Measurements from ENCODE around the gene MAPK1IP1L. TPM values are rescaled to one million over a fixed set of nuclear protein-coding genes. Genes with fewer than 3 reads are reported as not detected.
"Not testable (repeated sequence)": the region's sequence is repeated elsewhere in the genome, so short reads cannot be mapped to it uniquely, and the experiment has no call there.

Gene MAPK1IP1L
- total RNA-seq, 3 donors from 2014 or later (not counting 1 experiment from before 2014, with no cell fraction given), result 119 to 140 (median 127) TPM

DNA sequence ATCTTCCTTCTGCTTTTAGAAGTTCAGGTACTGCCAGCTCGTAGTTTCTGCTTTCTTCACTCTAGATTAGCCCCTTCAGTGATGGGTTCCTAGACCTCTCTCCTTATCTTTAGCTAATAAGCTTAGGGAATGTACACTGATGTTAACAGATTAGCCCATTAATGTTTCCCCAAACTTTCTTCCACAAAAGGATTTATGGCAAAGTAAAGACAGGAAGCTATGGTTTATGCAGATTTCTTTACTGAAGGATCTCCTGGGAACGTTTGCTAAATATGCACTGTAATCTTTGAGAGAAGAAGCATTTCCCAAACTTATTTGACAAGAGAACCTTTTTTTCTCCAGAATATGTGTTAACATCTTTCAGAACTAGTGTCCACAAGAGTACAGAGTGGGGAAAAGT is 20.3 kb upstream of the MAPK1IP1L start:
- intact Hi-C loops (cut with micrococcal nuclease), result no loop called here
- no peak overlapping the region for H3K4me3 ChIP-seq (ENCODE audit: low read length)
- H3K4me1 Mint-ChIP-seq, result peaks cover 24 to 26% of the 10 kb centered on the region in 2 donors
- H3K9me3 ChIP-seq (ENCODE audit: control insufficient read depth, insufficient read depth, low read length), result no peaks in the 10 kb centered on the region
- H3K27ac Mint-ChIP-seq, result no peak overlapping the region
- H3K27ac ChIP-seq (ENCODE audit: low read length), result no peak overlapping the region
- no peaks in the 10 kb centered on the region for H3K27me3 ChIP-seq (ENCODE audit: control insufficient read depth, insufficient read depth, low read length)
- WGBS (ENCODE audit: insufficient coverage), result no CpG with 5 or more reads among the region's 2 CpGs
- H3K4me3 Mint-ChIP-seq, result no peak overlapping the region
- DNase-seq, result no peak
- no peaks in the 10 kb centered on the region for H3K36me3 Mint-ChIP-seq
- TF ChIP-seq, protein P1, sequence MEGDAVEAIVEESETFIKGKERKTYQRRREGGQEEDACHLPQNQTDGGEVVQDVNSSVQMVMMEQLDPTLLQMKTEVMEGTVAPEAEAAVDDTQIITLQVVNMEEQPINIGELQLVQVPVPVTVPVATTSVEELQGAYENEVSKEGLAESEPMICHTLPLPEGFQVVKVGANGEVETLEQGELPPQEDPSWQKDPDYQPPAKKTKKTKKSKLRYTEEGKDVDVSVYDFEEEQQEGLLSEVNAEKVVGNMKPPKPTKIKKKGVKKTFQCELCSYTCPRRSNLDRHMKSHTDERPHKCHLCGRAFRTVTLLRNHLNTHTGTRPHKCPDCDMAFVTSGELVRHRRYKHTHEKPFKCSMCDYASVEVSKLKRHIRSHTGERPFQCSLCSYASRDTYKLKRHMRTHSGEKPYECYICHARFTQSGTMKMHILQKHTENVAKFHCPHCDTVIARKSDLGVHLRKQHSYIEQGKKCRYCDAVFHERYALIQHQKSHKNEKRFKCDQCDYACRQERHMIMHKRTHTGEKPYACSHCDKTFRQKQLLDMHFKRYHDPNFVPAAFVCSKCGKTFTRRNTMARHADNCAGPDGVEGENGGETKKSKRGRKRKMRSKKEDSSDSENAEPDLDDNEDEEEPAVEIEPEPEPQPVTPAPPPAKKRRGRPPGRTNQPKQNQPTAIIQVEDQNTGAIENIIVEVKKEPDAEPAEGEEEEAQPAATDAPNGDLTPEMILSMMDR (IDR thresholded peaks at IDR 0.05), result no peak
- H3K36me3 ChIP-seq (ENCODE audit: control insufficient read depth, insufficient read depth, low read length), result peaks cover 15% of the 10 kb centered on the region
- ATAC-seq, result no peak
- no peaks in the 10 kb centered on the region for H3K27me3 Mint-ChIP-seq (ENCODE audit: low read depth in 2 of 2)
- H3K9me3 Mint-ChIP-seq, result no peaks in the 10 kb centered on the region
- H3K4me1 ChIP-seq (ENCODE audit: control insufficient read depth, insufficient read depth, low read length), result no peaks in the 10 kb centered on the region

DNA sequence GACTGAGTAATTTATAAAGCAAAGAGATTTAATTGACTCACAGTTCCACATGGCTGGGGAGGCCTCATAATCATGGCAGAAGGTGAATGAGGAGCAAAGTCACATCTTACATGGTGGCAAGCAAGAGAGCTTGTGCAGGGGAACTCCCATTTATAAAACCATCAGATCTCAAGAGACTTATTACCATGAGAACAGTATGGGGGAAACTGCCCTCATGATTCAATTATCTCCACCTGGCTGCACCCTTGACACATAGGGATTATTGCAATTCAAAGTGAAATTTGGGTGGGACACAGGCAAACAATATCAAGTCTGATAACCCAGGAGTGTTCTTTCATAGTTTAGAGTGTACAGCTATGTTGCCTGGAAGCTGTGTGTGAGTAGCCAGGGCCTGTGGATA is 13.5 kb upstream of the MAPK1IP1L start:
- H3K4me1 ChIP-seq (ENCODE audit: control insufficient read depth, insufficient read depth, low read length); H3K27ac ChIP-seq (ENCODE audit: low read length); H3K9me3 Mint-ChIP-seq; H3K9me3 ChIP-seq (ENCODE audit: control insufficient read depth, insufficient read depth, low read length); ATAC-seq; H3K4me3 Mint-ChIP-seq; intact Hi-C loops (cut with micrococcal nuclease); H3K27me3 ChIP-seq (ENCODE audit: control insufficient read depth, insufficient read depth, low read length); H3K27me3 Mint-ChIP-seq (ENCODE audit: low read depth in 2 of 2); H3K4me3 ChIP-seq (ENCODE audit: low read length); H3K4me1 Mint-ChIP-seq; H3K36me3 Mint-ChIP-seq; DNase-seq: not testable (repeated sequence)
- H3K36me3 ChIP-seq (ENCODE audit: control insufficient read depth, insufficient read depth, low read length), result peaks cover 21% of the 10 kb centered on the region
- peak overlapping the region in 1 of 2 donors; percentile 11 for H3K27ac Mint-ChIP-seq

DNA sequence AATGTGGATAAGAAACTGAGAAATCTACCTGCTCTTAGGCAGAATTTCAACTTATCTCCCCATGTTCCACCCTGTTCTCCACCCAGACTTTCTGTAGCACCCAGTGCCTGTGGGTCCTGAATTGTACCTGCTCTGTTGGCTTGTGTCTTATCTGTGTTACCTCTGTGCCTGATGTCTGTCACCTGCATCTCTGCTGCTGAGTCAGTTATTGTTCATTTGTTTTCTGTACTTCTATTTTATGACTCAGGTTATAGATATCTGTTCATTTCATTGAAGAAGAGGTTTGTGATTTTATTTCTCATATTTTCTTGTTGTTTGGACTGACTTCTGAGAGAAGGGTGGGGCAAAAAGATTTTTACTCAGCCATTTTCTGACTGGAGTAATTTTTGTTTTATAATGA is 12.7 kb upstream of the MAPK1IP1L start:
- intact Hi-C loops (cut with micrococcal nuclease), result no loop called here
- Mint-ChIP-seq H3K9me3 (no peaks in the 10 kb centered on the region), H3K27ac (peak overlapping the region in 1 of 2 donors; percentile 21), H3K36me3 (peaks cover 7% of the 10 kb centered on the region), H3K27me3 (ENCODE audit: low read depth in 2 of 2) (no peaks in the 10 kb centered on the region), H3K4me3 (no peak overlapping the region), H3K4me1 (peaks cover 0 to 10% of the 10 kb centered on the region in 2 donors)
- ATAC-seq (no peak), DNase-seq (no peak)
- Histone ChIP-seq H3K4me1 (ENCODE audit: control insufficient read depth, insufficient read depth, low read length) (no peaks in the 10 kb centered on the region), H3K9me3 (ENCODE audit: control insufficient read depth, insufficient read depth, low read length) (no peaks in the 10 kb centered on the region), H3K36me3 (ENCODE audit: control insufficient read depth, insufficient read depth, low read length) (peaks cover 29% of the 10 kb centered on the region), H3K27me3 (ENCODE audit: control insufficient read depth, insufficient read depth, low read length) (no peaks in the 10 kb centered on the region), H3K27ac (ENCODE audit: low read length) (no peak overlapping the region), H3K4me3 (ENCODE audit: low read length) (no peak overlapping the region)
- TF ChIP-seq, protein P1 (IDR thresholded peaks at IDR 0.05), result no peak

DNA sequence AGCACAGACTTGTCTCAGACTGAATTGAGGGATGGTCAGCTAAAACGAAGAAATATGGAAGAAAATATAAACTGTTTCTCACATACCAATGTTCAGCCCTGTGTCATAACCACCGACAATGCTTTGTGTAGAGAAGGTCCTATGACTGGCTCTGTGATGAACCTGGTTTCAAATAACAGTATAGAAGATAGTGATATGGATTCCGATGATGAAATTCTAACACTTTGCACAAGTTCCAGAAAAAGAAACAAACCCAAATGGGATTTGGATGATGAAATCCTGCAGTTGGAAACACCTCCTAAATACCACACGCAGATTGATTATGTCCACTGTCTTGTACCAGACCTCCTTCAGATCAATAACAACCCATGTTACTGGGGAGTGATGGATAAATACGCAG is 7.9 kb upstream of the MAPK1IP1L start:
- no peaks in the 10 kb centered on the region for H3K27me3 ChIP-seq (ENCODE audit: control insufficient read depth, insufficient read depth, low read length)
- no peak for ATAC-seq
- no peak for DNase-seq
- intact Hi-C loops (cut with micrococcal nuclease), result no loop called here
- Mint-ChIP-seq H3K4me1 (peaks cover 0 to 8% of the 10 kb centered on the region in 2 donors), H3K36me3 (no peaks in the 10 kb centered on the region), H3K9me3 (no peaks in the 10 kb centered on the region), H3K27ac (no peak overlapping the region), H3K4me3 (no peak overlapping the region), H3K27me3 (ENCODE audit: low read depth in 2 of 2) (no peaks in the 10 kb centered on the region)
- 97% methylated on average over 3 of the region's 5 CpGs for WGBS (ENCODE audit: insufficient coverage)
- no peaks in the 10 kb centered on the region for H3K9me3 ChIP-seq (ENCODE audit: control insufficient read depth, insufficient read depth, low read length)
- H3K36me3 ChIP-seq (ENCODE audit: control insufficient read depth, insufficient read depth, low read length), result peaks cover 22% of the 10 kb centered on the region
- H3K4me3 ChIP-seq (ENCODE audit: low read length), result no peak overlapping the region
- no peak overlapping the region for H3K27ac ChIP-seq (ENCODE audit: low read length)
- H3K4me1 ChIP-seq (ENCODE audit: control insufficient read depth, insufficient read depth, low read length), result no peaks in the 10 kb centered on the region
- TF ChIP-seq, protein P1 (IDR thresholded peaks at IDR 0.05), result no peak
